ENCODE data around the gene KLF6.

Gene KLF6

DNA sequence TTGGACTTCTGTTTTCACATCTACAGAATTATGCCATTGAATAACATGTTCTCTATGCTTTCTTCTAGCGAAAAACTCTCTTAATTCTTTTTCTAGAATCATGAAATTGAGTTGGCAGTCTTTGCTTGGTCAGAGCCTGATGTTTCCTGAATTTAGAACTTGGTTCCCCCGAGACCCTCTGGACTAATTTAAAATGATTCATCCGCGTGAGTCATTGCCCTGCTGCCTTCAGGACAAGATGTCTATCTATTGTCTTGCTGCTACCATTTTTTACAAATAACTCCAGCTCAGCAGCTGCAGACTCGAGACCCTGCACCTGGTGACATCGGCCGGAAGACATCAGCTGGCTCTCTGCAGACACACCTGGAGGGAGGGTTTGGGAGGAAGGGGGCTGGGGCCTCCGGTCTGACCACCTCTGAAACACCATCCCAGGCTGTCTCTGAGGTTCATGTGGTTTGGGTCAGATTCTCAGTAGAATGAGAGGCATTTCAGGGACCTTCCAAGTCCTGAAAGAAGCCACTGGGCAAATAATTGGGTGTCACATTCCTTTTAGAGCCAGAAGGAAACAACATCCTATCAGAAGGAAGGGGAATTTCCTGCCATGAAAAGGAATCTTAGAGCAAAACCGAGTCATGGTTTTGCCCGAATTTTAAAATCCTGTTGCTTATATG is 20.9 kb upstream of the KLF6 start:
- DNase-seq (ENCODE audit: extremely low read depth, low read depth), result peak; percentile 65
- TF ChIP-seq, protein P1, sequence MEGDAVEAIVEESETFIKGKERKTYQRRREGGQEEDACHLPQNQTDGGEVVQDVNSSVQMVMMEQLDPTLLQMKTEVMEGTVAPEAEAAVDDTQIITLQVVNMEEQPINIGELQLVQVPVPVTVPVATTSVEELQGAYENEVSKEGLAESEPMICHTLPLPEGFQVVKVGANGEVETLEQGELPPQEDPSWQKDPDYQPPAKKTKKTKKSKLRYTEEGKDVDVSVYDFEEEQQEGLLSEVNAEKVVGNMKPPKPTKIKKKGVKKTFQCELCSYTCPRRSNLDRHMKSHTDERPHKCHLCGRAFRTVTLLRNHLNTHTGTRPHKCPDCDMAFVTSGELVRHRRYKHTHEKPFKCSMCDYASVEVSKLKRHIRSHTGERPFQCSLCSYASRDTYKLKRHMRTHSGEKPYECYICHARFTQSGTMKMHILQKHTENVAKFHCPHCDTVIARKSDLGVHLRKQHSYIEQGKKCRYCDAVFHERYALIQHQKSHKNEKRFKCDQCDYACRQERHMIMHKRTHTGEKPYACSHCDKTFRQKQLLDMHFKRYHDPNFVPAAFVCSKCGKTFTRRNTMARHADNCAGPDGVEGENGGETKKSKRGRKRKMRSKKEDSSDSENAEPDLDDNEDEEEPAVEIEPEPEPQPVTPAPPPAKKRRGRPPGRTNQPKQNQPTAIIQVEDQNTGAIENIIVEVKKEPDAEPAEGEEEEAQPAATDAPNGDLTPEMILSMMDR (IDR thresholded peaks at IDR 0.05; ENCODE audit: low read depth, low read length, missing control alignments), result no peak
- 0 out of 2 replicates have a peak overlapping the region, but pooled peaks have one; percentile 10 for H3K4me3 ChIP-seq (replicated peaks; ENCODE audit: low read depth, low read length)

DNA sequence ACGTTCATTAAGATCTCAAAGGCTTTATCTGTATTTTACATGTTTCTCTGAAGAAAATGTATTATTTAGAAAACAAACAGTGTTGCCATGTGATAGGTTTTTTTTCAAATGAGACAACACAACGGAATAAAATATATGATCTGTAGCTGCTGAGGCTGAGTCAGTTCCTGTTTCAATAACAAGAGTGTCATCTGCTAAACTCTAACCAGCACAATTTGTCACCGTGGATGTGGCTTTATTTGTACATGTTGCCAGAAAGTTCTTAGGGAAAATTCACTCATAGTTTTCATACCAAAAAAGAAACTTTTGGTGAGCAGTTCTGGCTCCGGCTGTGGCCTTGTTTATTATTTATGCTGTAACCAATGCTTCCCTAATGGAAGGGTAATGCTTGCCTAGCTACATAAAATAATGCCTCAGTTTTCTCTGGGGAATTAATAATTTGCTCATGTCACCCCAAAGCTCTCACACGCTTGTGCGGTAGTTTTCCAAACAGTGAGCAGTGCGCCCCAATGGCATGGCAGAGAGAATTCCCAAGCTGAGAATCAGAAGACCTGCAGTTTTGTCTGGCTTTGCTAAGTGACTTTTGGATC is 20.3 kb upstream of the KLF6 start:
- DNase-seq (ENCODE audit: extremely low read depth, low read depth), result peak; percentile 77
- TF ChIP-seq, protein P1 (IDR thresholded peaks at IDR 0.05; ENCODE audit: low read depth, low read length, missing control alignments), result no peak
- H3K4me3 ChIP-seq (replicated peaks; ENCODE audit: low read depth, low read length), result no peak overlapping the region

DNA sequence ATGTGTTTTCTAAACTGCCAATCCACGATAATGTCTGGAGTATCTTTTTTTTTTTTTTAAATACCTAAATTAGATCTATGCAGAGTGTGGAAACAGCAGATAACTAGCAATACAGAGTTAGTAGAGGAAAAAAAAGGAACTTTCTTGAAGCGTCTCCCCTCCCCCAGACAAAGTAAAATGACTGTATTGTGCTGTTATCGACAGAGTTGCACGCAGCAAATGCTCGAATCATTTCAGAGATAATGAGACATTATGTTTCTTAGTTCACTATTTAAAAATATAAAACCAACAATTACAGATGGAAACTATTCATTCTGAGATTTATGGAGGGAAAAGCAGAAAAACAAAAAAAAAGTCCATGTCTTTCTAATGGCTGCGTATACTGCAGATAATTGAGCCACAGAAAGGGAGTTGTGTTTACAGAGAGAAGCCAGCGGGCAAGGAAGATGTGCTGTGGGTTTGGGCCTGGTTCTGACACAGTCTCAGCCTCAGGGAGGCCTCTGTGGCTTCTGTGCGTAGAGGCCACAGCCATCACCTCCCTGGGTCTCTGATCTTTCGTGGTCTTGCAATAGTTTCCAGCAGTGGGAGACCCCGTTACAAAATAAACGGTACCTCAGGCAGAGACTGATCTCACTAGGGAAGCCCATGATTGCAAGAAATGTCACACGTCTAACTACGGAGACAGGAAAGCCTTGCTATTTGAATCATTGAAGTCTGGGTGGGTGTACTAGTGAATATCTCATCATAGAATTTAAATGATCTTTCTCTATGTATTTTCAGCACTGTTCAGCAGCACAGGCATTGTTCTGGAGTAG is 19.1 kb upstream of the KLF6 start:
- no peak for DNase-seq (ENCODE audit: extremely low read depth, low read depth)
- no peak overlapping the region for H3K4me3 ChIP-seq (replicated peaks; ENCODE audit: low read depth, low read length)
- TF ChIP-seq, protein P1 (IDR thresholded peaks at IDR 0.05; ENCODE audit: low read depth, low read length, missing control alignments), result no peak

DNA sequence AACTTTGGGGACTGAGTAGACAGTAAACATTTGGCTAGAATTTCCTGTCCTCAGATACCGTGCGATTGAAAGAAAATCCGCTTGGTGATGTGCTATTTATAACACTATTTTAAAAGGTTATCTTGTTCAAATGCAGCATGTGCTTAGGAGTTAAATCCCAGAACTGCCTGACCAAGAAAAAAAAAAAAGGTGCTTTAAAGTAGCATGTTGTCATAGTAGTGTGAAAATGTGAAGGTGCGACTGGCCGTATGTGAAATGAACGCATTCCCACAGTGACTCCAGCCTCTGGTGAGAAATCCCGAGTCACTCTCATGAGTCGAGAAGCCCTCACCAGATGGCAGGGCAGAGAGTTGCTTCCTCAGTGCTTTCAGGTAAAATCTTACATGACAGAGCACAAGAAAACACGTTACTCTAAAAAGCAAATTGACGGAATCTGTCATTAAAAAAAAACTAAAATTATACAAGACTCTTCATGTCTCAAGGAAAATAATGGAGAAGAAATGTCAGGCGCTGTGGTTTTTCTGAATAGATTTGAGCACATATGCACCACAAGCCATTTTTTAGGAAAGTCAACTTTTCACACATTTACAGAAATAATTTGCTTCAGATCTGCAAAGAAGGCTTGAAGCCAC is 18.4 kb upstream of the KLF6 start:
- DNase-seq (ENCODE audit: extremely low read depth, low read depth), result no peak
- TF ChIP-seq, protein P1 (IDR thresholded peaks at IDR 0.05; ENCODE audit: low read depth, low read length, missing control alignments), result no peak
- no peak overlapping the region for H3K4me3 ChIP-seq (replicated peaks; ENCODE audit: low read depth, low read length)

DNA sequence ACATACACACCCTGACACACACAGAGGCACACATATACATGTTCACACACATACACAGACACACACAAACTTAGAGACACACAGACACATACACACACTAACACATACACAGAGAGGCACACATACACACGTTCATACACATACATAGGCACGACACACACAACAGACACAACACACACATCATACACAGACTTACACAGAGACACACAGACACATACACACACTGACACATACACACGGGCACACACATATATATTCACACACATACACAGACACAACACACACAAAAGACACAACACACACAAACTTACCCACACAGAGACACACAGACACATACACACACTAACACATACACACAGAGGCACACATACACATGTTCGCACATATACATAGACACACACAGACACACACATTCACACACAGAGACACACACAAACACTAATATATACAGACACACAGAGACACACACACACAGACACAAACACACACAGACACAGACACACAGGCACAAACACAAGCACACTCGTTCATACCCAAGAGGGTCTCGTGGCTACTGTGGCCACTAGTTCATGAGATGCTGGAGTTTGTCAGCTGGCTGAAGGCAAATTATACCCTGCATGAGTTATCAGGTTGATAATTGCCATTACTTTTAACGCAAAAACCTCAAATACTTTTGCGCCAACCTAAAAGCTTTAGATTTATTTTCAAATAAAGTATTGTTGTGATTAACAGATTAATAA is 17.7 kb upstream of the KLF6 start:
- DNase-seq (ENCODE audit: extremely low read depth, low read depth), result no peak
- H3K4me3 ChIP-seq (replicated peaks; ENCODE audit: low read depth, low read length), result no peak overlapping the region
- TF ChIP-seq, protein P1 (IDR thresholded peaks at IDR 0.05; ENCODE audit: low read depth, low read length, missing control alignments), result no peak

DNA sequence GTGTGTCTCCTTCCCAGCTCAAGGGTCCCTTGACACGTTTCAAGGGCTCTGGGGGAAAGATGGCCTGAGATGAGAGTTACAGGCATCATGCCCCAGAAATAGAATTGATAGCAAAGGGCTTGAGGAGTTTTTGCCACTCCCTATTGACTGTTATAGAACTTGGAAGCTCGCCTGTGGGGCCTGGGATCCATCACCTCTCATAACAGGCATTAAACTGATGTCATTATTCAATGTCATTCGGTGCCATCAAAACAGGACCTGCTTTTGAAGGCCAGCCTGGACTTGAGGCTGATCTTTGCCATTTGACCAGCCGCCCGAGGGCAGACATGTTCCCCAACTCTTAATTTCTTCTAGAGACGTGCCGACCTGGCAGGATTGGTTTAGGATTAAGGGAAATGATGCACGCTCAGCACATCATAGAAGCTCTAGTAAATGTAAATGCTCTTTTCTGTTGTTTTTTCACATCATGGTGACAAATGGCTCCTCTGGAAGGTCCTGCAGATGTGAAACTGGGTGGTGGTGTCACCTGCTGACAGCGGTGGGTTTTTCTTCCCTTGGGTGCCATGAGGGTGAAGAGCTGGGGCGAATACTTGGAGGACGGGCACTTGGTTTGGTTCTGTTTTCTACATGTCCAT is 16.7 kb upstream of the KLF6 start:
- TF ChIP-seq, protein P1 (IDR thresholded peaks at IDR 0.05; ENCODE audit: low read depth, low read length, missing control alignments), result no peak
- H3K4me3 ChIP-seq (replicated peaks; ENCODE audit: low read depth, low read length), result no peak overlapping the region
- no peak for DNase-seq (ENCODE audit: extremely low read depth, low read depth)
